ENCODE results near the gene DGCR6.
"Not testable (repeated sequence)": the region's sequence is repeated elsewhere in the genome, so short reads cannot be mapped to it uniquely, and the experiment has no call there.

Gene DGCR6

DNA sequence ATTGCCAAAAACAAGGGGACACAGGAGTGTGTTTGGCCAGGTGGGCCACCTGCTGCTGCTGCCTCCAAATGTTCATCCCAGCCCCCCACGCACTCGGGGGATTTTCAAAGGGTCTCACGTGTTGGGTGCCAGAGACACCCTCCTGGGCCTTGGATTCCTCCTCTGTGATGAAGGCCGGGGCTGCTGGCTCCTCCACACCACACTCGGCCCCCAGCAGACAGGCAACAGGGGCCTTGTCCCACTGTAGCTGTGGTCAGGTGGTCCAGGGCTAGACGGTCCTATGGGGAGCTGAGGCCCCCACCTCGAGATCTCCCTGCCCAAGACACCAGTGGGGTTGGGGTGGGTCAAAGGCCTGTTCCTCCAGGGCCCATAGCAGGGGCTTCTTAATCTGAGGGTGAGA is 55.1 kb downstream of the DGCR6 start:
- DNase-seq (ENCODE audit: low spot score); H3K36me3 Mint-ChIP-seq (ENCODE audit: low read depth); H3K4me1 Mint-ChIP-seq (ENCODE audit: low read depth); H3K4me3 Mint-ChIP-seq; H3K9me3 Mint-ChIP-seq; H3K27ac Mint-ChIP-seq; H3K27me3 Mint-ChIP-seq (ENCODE audit: low read depth): not testable (repeated sequence)

All from T-helper 2 cell treated with Interferon-gamma antibody and Interleukin-4, amounts not matched to agents 5 μg/mL and 100 μg/mL, for 36 hours (primary cell).